LNCAP (cell line): Measurements from ENCODE around the gene IL36G.

Experiments used
- TF ChIP-seq, protein P1 (sequence below): fragments of 450-650 bp; IDR thresholded peaks from 2 replicates; pipeline ENCODE4 v1.5.1; 2017; ENCODE audit warnings: mild to moderate bottlenecking

IL36G gene

GRCh38 chr2:112977559-112978056 lies at the start of gene IL36G:
IL36G (plus strand) TSS chr2:112978006; CDS start chr2:112978639, 633 bp downstream.
- TF ChIP-seq, protein P1, sequence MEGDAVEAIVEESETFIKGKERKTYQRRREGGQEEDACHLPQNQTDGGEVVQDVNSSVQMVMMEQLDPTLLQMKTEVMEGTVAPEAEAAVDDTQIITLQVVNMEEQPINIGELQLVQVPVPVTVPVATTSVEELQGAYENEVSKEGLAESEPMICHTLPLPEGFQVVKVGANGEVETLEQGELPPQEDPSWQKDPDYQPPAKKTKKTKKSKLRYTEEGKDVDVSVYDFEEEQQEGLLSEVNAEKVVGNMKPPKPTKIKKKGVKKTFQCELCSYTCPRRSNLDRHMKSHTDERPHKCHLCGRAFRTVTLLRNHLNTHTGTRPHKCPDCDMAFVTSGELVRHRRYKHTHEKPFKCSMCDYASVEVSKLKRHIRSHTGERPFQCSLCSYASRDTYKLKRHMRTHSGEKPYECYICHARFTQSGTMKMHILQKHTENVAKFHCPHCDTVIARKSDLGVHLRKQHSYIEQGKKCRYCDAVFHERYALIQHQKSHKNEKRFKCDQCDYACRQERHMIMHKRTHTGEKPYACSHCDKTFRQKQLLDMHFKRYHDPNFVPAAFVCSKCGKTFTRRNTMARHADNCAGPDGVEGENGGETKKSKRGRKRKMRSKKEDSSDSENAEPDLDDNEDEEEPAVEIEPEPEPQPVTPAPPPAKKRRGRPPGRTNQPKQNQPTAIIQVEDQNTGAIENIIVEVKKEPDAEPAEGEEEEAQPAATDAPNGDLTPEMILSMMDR: no peak

DNA sequence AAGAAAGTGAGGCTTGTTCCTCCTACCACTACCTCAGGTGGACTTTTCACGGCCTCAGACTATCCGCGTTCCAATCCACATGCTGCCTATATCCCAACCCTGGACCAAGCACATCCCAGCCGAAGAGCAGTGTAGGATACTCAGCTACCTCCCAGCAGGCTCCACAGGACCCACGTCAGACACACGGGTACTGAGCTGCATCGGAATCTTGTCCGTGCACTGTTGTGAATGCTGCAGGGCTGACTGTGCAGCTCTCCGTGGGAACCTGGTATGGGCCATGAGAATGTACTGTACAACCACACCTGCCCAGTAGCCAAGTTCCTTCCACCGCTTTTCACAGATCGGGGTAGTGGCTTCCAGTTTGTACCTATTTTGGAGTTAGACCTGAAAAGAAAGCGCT lies 44.5 kb upstream of the IL36G start:
- TF ChIP-seq, protein P1: no peak

GRCh38 chr2:112936927-112937232 lies 40.9 kb upstream of the IL36G start:
- TF ChIP-seq, protein P1: no peak

DNA sequence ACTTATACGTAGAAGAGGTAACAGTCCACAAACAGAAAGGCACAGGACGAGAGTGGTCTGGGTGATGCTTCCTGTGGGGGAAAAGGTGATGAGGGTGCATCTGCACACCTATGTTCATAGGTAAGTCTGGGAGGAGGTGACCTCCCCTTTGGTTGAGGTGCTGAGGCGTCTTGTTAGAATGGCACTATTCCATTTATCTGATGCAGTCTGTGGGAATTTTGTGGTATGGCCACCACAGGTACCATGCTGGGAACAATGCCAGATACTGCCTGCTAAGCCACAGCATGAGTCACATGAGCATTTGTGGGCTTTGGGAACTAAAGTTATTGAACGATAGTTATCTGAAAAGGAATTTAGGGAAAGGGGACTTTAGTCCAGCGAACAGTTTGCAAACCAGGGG lies 38.9 kb upstream of the IL36G start:
- TF ChIP-seq, protein P1: no peak

DNA sequence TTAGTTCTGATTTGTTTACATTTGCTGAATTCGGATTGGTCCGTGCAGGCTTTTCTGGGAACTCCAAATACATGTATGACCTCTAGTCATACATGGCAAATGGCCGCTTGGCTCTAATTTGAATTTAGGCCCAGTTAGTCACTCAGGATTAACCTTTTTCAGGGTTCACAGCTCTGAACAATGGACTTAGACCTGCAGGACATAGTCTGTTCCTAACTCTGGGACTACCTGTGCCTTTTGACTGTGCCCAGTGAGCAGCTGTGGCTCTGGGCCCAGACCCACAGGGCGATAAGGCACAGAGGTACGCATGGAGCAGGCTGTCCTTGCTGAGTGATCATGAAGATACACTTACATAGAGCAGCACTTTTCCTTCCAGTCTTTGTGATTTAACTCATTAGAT lies 38.4 kb upstream of the IL36G start:
- TF ChIP-seq, protein P1: no peak

- TF ChIP-seq, protein P1: no peak
These were observed 36.8 kb upstream of the IL36G start for GRCh38 chr2:112940859-112941625.

DNA sequence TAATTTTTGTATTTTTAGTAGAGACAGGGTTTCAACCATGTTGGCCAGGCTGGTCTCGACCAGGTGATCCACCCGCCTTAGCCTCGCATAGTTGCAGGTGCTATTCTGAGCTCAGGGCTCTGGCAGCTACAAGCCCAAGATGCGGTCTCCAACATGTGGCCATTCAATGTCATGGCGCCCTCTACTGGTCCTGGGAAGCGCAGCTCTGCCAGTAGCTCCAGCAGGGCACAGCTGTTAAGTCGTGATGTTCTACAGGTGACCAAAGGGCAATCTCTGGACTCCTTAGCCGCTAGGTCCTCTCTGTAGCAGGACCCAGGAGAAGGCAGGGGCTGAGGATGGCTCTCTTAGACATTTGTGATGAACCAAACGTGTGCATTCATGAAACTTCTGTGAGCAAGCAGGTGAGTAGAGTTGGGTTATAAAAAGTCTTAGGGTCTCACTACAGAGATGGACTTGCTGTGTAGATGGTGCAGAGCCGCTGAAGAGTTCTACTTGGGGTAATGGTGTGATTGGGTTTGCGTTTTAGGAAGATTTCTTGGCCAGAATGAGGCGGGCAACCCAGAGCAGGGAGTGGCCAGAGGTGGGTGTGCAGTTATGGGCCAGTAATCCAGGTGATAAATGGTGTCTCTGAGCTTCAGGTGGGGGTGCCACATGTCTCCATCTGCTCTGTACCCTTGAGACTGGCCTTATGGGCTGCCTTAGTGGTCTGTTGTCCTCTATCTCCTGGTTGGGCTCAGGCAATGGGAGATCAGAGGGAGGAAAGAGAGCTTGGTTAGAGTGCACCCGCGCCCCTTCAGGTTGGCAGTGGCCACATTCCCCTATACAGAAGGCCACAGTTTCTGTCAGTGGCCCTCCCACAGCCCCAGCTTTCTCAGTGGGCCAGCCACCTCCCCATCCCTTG lies 35.8 kb upstream of the IL36G start:
- TF ChIP-seq, protein P1: peak; percentile 84
